NT2/D1 (cell line): ENCODE data around the gene FGF6.

ENCODE experiments used
- SUZ12 ChIP-seq: IDR thresholded peaks from 2 replicates; pipeline ENCODE4 v1.6.1; 2011; ENCODE audit not compliant: insufficient read length, insufficient read depth; ENCODE audit errors: extremely low read depth
- YY1 ChIP-seq: IDR thresholded peaks from 2 replicates; pipeline ENCODE4 v1.6.1; 2011; ENCODE audit not compliant: insufficient read length, insufficient read depth
- ZNF274 ChIP-seq: IDR thresholded peaks from 2 replicates; pipeline ENCODE4 v1.6.1; 2011; ENCODE audit warnings: mild to moderate bottlenecking, low read depth, low read length

- no peak for TF ChIP-seq SUZ12
- TF ChIP-seq YY1: no peak
- TF ChIP-seq ZNF274: no peak
These were observed 8.8 kb upstream of the FGF6 start for GRCh38 chr12:4454315-4454860.
